Transverse colon (tissue), 4 donors: ENCODE results near the gene KIF20B.

Experiments
- CTCF ChIP-seq, 5 experiments: fragments of 200-600 bp in 3 of 5; fragments of 450-650 bp in 2 of 5; sonication (generic) in 3 of 5; IDR thresholded peaks; 1 replicate in 2 of 5; 2 replicates in 3 of 5; pipeline ENCODE4 v1.5.1; 2016 to 2017; ENCODE audit warnings: antibody characterized with exemption in 5 of 5, inconsistent platforms in 3 of 5, mild to moderate bottlenecking in 2 of 5, moderate library complexity in 1 of 5
- EP300 ChIP-seq: sonication (generic); formaldehyde crosslinking; IDR thresholded peaks from one replicate; pipeline ENCODE4 v1.6.1; 2017; ENCODE audit warnings: antibody characterized with exemption, low read depth
- POLR2A ChIP-seq: fragments of 450-650 bp; IDR thresholded peaks from one replicate; pipeline ENCODE4 v1.6.1; 2016; ENCODE audit warnings: antibody characterized with exemption, mild to moderate bottlenecking, moderate library complexity
- POLR2AphosphoS5 ChIP-seq, 3 donors: sonication (generic); formaldehyde crosslinking; IDR thresholded peaks; one replicate each; pipeline ENCODE4 v1.6.1; 2016; ENCODE audit warnings: antibody characterized with exemption in 3 of 3

GRCh38 chr10:89677341-89677740 is 24.0 kb upstream of the KIF20B start:
- no peak for TF ChIP-seq CTCF (IDR thresholded peaks at IDR 0.05)
- no peak for TF ChIP-seq POLR2AphosphoS5 (IDR thresholded peaks at IDR 0.05)
- no peak for TF ChIP-seq POLR2A
- no peak for TF ChIP-seq EP300
